HepG2 (cell line): Measurements from ENCODE around the gene NSUN6. TPM values are rescaled to one million over a fixed set of nuclear protein-coding genes. Genes with fewer than 3 reads are reported as not detected.
"Not testable (repeated sequence)": the region's sequence is repeated elsewhere in the genome, so short reads cannot be mapped to it uniquely, and the experiment has no call there.

ENCODE experiments used
- ATAC-seq: fragments of 200-7000 bp; cut with Tn5 transposase; 3 replicates; pipeline ENCODE4 v1.9.1; 2020; ENCODE audit warnings: mild to moderate bottlenecking, moderate library complexity
- BruUV-seq: library from RNA; stranded (reverse); fragments of 400-500 nt; replicated peaks from 2 replicates; lab custom pipeline; 2021; lab: Mats Ljungman, UMichigan
- CTCF ChIA-PET: fragments of 300-600 bp; formaldehyde crosslinking; extraction: SDS; loops from one replicate; lab custom pipeline; 2021; ENCODE audit warnings: low total read pairs, inconsistent platforms, low intra/inter-chr PET ratio; lab: Yijun Ruan, JAX
- POLR2A ChIA-PET: fragments of 350-600 bp; sonication (Branson Sonifier 250); formaldehyde crosslinking; loops from one replicate; lab custom pipeline; 2020; ENCODE audit warnings: antibody characterized with exemption, inconsistent platforms; lab: Yijun Ruan, JAX
- DNase-seq: peaks from one replicate; pipeline ENCODE4 v3.0.0-alpha.2; 2015; ENCODE audit warnings: low spot score
- FAIRE-seq: peaks from 3 replicates; lab custom pipeline; 2011; peaks lifted over from hg19 to GRCh38; lab: Jason Lieb, UNC
- H2AFZ ChIP-seq: one replicate; pipeline ENCODE4 v1.6.1; 2011; ENCODE audit warnings: low read length, inconsistent platforms
- H3K27ac ChIP-seq: fragments of 300-600 bp; 3 replicates; pipeline ENCODE4 v1.8.0; 2011; ENCODE audit warnings: mixed run types, mild to moderate bottlenecking, mixed read lengths, low read length, inconsistent platforms; ENCODE audit not compliant: insufficient read depth; ENCODE audit errors: extremely low read length
- H3K27me3 ChIP-seq, 2 experiments: fragments of 200-600 bp in 1 of 2; 2 replicates in 1 of 2; 3 replicates in 1 of 2; pipeline versions ENCODE4 v1.6.0 to v1.8.0; 2011; ENCODE audit warnings: low read length in 2 of 2, mild to moderate bottlenecking in 2 of 2, moderate library complexity in 2 of 2, inconsistent platforms in 1 of 2; ENCODE audit not compliant: insufficient read depth in 2 of 2, control insufficient read depth in 1 of 2
- H3K36me3 ChIP-seq, 2 experiments: fragments of 200-600 bp in 1 of 2; replicated peaks in 1 of 2; 2 replicates in 1 of 2; 3 replicates in 1 of 2; pipeline versions ENCODE4 v1.5.1 to v1.8.0; 2011; ENCODE audit warnings: low read length in 2 of 2, inconsistent platforms in 1 of 2; ENCODE audit not compliant: insufficient read depth in 2 of 2, control insufficient read depth in 1 of 2
- H3K4me1 ChIP-seq: 2 replicates; pipeline ENCODE4 v1.5.1; 2012; ENCODE audit warnings: low read length, inconsistent platforms; ENCODE audit not compliant: insufficient read depth
- H3K4me2 ChIP-seq: 2 replicates; pipeline ENCODE4 v1.6.0; 2011; ENCODE audit warnings: low read depth, low read length, inconsistent platforms
- H3K4me3 ChIP-seq, 3 experiments: fragments of 200-600 bp in 1 of 3; sonication (generic), shearing (Covaris generic) in 1 of 3; replicated peaks in 1 of 3; 2 replicates each; pipeline ENCODE4 v1.5.1; 2011 to 2016; ENCODE audit warnings: low read length in 3 of 3, inconsistent platforms in 2 of 3, low read depth in 2 of 3, mild to moderate bottlenecking in 2 of 3, control low read depth in 1 of 3, mixed read lengths in 1 of 3; ENCODE audit not compliant: insufficient read depth in 1 of 3
- H3K79me2 ChIP-seq: one replicate; pipeline ENCODE4 v1.6.1; 2011; ENCODE audit warnings: low read length, inconsistent platforms; ENCODE audit not compliant: insufficient read depth
- H3K9ac ChIP-seq: 2 replicates; pipeline ENCODE4 v1.6.0; 2011; ENCODE audit warnings: mild to moderate bottlenecking, low read depth, low read length, inconsistent platforms; ENCODE audit not compliant: insufficient read depth
- H3K9me3 ChIP-seq: 2 replicates; pipeline ENCODE4 v1.5.1; 2012; ENCODE audit warnings: mild to moderate bottlenecking, low read length
- H4K20me1 ChIP-seq: 2 replicates; pipeline ENCODE4 v1.6.0; 2011; ENCODE audit warnings: inconsistent platforms, mild to moderate bottlenecking, low read length, moderate library complexity; ENCODE audit not compliant: insufficient read depth
- GATAD1 ChIP-seq: IDR thresholded peaks from 2 replicates; pipeline ENCODE4 v1.6.1; 2016; ENCODE audit warnings: missing genetic modification reagents, missing compliant biosample characterization
- GTF2F1 ChIP-seq: fragments of 150-350 bp; IDR thresholded peaks from 2 replicates; pipeline ENCODE4 v1.6.1; 2014; ENCODE audit warnings: low read length
- GZF1 ChIP-seq: sonication (generic); formaldehyde crosslinking; IDR thresholded peaks from 2 replicates; pipeline ENCODE4 v1.5.1; 2020; ENCODE audit warnings: mild to moderate bottlenecking, missing genetic modification reagents
- HNRNPLL ChIP-seq: fragments of 200-400 bp; formaldehyde crosslinking; IDR thresholded peaks from 2 replicates; pipeline ENCODE4 v1.6.1; 2017; ENCODE audit warnings: mild to moderate bottlenecking, low read depth, low read length; ENCODE audit not compliant: poor library complexity, severe bottlenecking
- JARID2 ChIP-seq: sonication (generic); formaldehyde crosslinking; IDR thresholded peaks from 2 replicates; pipeline ENCODE4 v1.8.1; 2023; ENCODE audit warnings: missing genetic modification reagents, inconsistent platforms; ENCODE audit not compliant: insufficient replicate concordance
- KMT2B ChIP-seq: IDR thresholded peaks from 2 replicates; pipeline ENCODE4 v1.6.1; 2016; ENCODE audit warnings: missing genetic modification reagents, missing compliant biosample characterization
- NFYB ChIP-seq: sonication (generic); formaldehyde crosslinking; IDR thresholded peaks from 2 replicates; pipeline ENCODE4 v1.4.0; 2020; ENCODE audit warnings: missing genetic modification reagents
- SKI ChIP-seq: fragments of 450-650 bp; IDR thresholded peaks from one replicate; pipeline ENCODE4 v1.6.1; 2018; ENCODE audit warnings: mild to moderate bottlenecking; ENCODE audit not compliant: partially characterized antibody
- SRSF4 ChIP-seq: fragments of 200-400 bp; formaldehyde crosslinking; IDR thresholded peaks from one replicate; pipeline ENCODE4 v1.6.1; 2018; ENCODE audit warnings: mild to moderate bottlenecking, low read depth, low read length, moderate library complexity; ENCODE audit not compliant: poor library complexity, severe bottlenecking
- TEAD2 ChIP-seq: sonication (generic); formaldehyde crosslinking; IDR thresholded peaks from 2 replicates; pipeline ENCODE4 v1.9.0; 2021; ENCODE audit warnings: missing genetic modification reagents
- ZFP41 ChIP-seq: sonication (generic); formaldehyde crosslinking; IDR thresholded peaks from 2 replicates; pipeline ENCODE4 v1.4.0; 2020; ENCODE audit warnings: mild to moderate bottlenecking, missing genetic modification reagents, borderline replicate concordance
- ZNF17 ChIP-seq: sonication (generic); formaldehyde crosslinking; IDR thresholded peaks from 2 replicates; pipeline ENCODE4 v1.5.0; 2020; ENCODE audit warnings: mild to moderate bottlenecking, missing genetic modification reagents
- ZNF251 ChIP-seq: sonication (generic); formaldehyde crosslinking; IDR thresholded peaks from 2 replicates; pipeline ENCODE4 v1.9.0; 2021; ENCODE audit warnings: mild to moderate bottlenecking, missing genetic modification reagents
- ZNF350 ChIP-seq: sonication (generic); formaldehyde crosslinking; IDR thresholded peaks from 2 replicates; pipeline ENCODE4 v1.4.0; 2020; ENCODE audit warnings: mild to moderate bottlenecking, low read depth, missing genetic modification reagents, borderline replicate concordance
- ZNF484 ChIP-seq: sonication (generic); formaldehyde crosslinking; IDR thresholded peaks from 2 replicates; pipeline ENCODE4 v1.5.1; 2020; ENCODE audit warnings: mild to moderate bottlenecking, low read depth, missing genetic modification reagents, borderline replicate concordance
- ZNF768 ChIP-seq: sonication (generic); formaldehyde crosslinking; IDR thresholded peaks from 2 replicates; pipeline ENCODE4 v1.4.0; 2020; ENCODE audit warnings: missing genetic modification reagents
- ZSCAN22 ChIP-seq: sonication (generic); formaldehyde crosslinking; IDR thresholded peaks from 2 replicates; pipeline ENCODE4 v1.4.0; 2020; ENCODE audit warnings: mild to moderate bottlenecking, missing genetic modification reagents
- WGBS: methylation state at CpG from one replicate; pipeline ENCODE4 v1.1.6; 2017; ENCODE audit warnings: low lambda C conversion rate; 5-methylcytosine and 5-hydroxymethylcytosine counted together
- in situ Hi-C: cut with HindIII; loops from 2 replicates; pipeline ENCODE4 v1.10.0; 2017; ENCODE audit warnings: low pct_unique_long_range_greater_than_20kb; ENCODE audit not compliant: extremely low pct_ligation_motif_present
- intact Hi-C: fragments of 100-400 bp; cut with micrococcal nuclease; formaldehyde crosslinking; loops from one replicate; pipeline ENCODE4 v1.10.0; 2022; ENCODE audit not compliant: unreplicated experiment
- polyA plus RNA-seq, 8 experiments: library from polyadenylated mRNA; depleted of rRNA in 3 of 8; stranded (reverse) in 7 of 8; unstranded in 1 of 8; fragments of >200 nt; fragmentation: Illumina TruSeq in 4 of 8; extraction: Trizol in 4 of 8; gene quantifications; 2 replicates each; pipeline versions ENCODE4 v1.2.1 to v1.2.3, GENCODE V29; 2011 to 2016; ENCODE audit warnings: low read depth in 4 of 8, missing spikeins in 1 of 8, mixed read lengths in 1 of 8; ENCODE audit not compliant: insufficient read depth in 1 of 8
- total RNA-seq, 5 experiments: library from RNA; depleted of rRNA; stranded (reverse); fragments of >200 nt; fragmentation: Illumina TruSeq; extraction: Trizol; gene quantifications; 2 replicates each; pipeline ENCODE4 v1.2.3, GENCODE V29; 2016; ENCODE audit warnings: low read depth in 1 of 5
- TF ChIP-seq, protein P1 (sequence below): sonication (generic); formaldehyde crosslinking; IDR thresholded peaks from 2 replicates; pipeline ENCODE4 v1.4.0; 2020; ENCODE audit warnings: mild to moderate bottlenecking, missing genetic modification reagents

NSUN6 gene
- total and polyA plus RNA-seq, 2 of the 13 experiments (the other 11 are each of a cell fraction or from before 2014, with no cell fraction given): 17.2 to 19.3 TPM

DNA sequence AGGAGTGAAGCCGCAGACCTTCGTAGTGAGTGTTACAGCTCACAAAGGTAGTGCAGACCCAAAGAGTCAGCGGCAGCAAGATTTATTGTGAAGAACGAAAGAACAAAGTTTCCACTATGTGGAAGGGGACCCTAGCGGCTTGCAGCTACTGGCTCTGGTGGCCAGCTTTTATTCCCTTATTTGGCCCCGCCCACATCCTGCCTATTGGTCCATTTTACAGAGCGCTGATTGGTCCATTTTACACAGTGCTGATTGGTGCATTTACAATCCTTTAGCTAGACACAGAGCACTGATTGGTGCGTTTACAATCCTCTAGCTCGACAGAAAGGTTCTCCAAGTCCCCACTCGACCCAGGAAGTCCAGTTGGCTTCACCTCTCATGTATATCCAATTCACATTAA is 64.8 kb downstream of the NSUN6 start:
- H3K4me1 ChIP-seq, CTCF ChIA-PET, H3K9me3 ChIP-seq, in situ Hi-C loops, FAIRE-seq, H3K27ac ChIP-seq, H3K79me2 ChIP-seq, BruUV-seq, H3K9ac ChIP-seq, H4K20me1 ChIP-seq, intact Hi-C loops: not testable (repeated sequence)
- peak; percentile 38; the same call in 1 of the 2 replicates for TF ChIP-seq NFYB (CRISPR knock-in tag)
- TF ChIP-seq, all 625 proteins: peak for 1; not testable (repeated sequence) for 624
- H2AFZ ChIP-seq, POLR2A ChIA-PET, ATAC-seq, DNase-seq, H3K4me2 ChIP-seq, H3K27me3 ChIP-seq, H3K4me3 ChIP-seq: not testable (repeated sequence)
- WGBS: 95% methylated on average over 10 of the region's 10 CpGs
- peaks cover 4 to 18% of the 10 kb centered on the region in 2 experiments; a peak in 3 of 5 replicates for H3K36me3 ChIP-seq

DNA sequence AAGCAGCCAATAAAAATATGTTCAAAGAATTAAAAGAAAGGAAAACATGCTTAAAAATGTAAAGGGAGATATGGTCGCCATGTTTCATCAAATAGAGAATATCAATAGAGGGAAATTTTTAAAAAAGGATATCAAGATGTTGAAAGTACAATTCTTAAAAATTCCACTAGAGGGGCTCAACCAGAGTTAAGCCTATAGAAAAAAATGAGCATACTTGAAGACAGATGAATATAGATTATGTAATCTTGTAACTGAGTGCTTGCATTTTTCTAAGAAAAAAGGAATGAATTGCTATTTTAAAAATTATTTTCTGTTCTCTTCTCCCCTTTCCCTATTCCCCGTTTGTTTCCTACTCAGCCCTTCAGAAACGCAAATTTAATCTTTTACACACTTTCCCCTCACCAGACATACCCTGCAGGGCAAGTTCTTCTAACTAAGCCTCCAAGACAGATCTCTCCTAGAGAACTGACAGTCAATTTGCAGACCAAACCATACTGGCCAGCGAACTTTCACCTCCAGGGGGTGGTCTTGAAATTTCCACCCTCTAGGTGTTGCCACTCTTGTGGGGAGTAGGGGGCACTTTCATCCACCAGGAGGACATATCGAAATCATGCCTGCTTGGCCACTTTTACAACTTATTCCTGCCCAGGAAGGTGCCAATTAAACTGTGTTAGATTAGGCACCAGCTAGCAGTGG is 67.7 kb downstream of the NSUN6 start:
- intact Hi-C loops: loop anchor here (2.0 kb wide), 1 partner anchor 75 kb away; the partner anchor contains the start of gene ARL5B
- Histone ChIP-seq H3K4me3 (no peak overlapping the region), H3K27me3 (no peaks in the 10 kb centered on the region), H3K4me2 (no peak overlapping the region), H3K9ac (no peak overlapping the region), H3K36me3 (peaks cover 5 to 32% of the 10 kb centered on the region in 2 experiments; a peak in 3 of 5 replicates), H2AFZ (no peak overlapping the region), H3K9me3 (no peaks in the 10 kb centered on the region), H4K20me1 (no peaks in the 10 kb centered on the region), H3K79me2 (no peaks in the 10 kb centered on the region)
- WGBS: 82% methylated on average over 5 of the region's 5 CpGs
- ChIA-PET POLR2A (no interaction called here), CTCF (no interaction called here)
- ATAC-seq (no peak), FAIRE-seq (no peak), DNase-seq (no peak)
- TF ChIP-seq, protein P1, sequence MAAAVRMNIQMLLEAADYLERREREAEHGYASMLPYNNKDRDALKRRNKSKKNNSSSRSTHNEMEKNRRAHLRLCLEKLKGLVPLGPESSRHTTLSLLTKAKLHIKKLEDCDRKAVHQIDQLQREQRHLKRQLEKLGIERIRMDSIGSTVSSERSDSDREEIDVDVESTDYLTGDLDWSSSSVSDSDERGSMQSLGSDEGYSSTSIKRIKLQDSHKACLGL (CRISPR knock-in tag): no peak
- TF ChIP-seq ZNF251 (CRISPR knock-in tag) (no peak), SRSF4 (no peak), ZNF17 (CRISPR knock-in tag) (no peak), ZSCAN22 (CRISPR knock-in tag) (no peak), TEAD2 (no peak), ZNF484 (CRISPR knock-in tag) (no peak), ZNF350 (CRISPR knock-in tag) (no peak), GZF1 (CRISPR knock-in tag) (no peak), KMT2B (no peak), JARID2 (CRISPR knock-in tag) (no peak), ZFP41 (CRISPR knock-in tag) (no peak), ZNF768 (CRISPR knock-in tag) (no peak), GTF2F1 (no peak), HNRNPLL (no peak), GATAD1 (CRISPR knock-in tag) (no peak), SKI (no peak)
- TF ChIP-seq, all 625 proteins: peak for 0
- in situ Hi-C loops: no loop called here
- Histone ChIP-seq H3K4me1 (no peaks in the 10 kb centered on the region), H3K27ac (no peak overlapping the region)
- no TSS peak for BruUV-seq
